Measurements from ENCODE around the gene MED29. TPM values are rescaled to one million over a fixed set of nuclear protein-coding genes. Genes with fewer than 3 reads are reported as not detected.

Gene MED29
- total RNA-seq, 1 donor from 2014 or later: 36.3 TPM

DNA sequence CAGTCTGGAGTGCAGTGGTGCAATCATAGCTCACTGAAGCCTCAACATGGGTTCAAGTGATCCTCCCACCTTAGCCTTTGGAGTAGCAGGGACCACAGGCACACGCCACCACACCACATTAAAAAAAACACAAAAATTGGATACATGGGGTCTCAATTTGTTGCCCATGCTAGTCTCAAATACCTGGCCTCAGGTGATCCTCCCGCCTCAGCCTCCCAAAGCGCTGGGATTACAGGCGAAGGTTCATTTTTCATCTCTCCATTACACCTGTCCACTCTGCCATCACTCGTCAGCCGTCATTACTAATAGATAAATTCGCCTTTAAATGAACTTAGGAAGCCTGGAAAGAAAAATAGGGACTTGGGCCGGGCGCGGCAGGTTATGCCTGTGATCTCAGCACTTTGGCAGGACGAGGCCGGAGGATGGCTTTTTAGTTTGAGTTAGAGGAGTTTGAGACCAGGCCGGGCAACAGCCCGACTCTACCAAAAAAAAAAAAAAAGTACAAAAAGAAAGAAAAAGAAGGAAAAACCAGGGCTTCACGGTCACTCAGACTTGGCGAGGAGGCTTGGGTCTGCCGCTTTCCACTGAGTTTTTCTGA, 53.5 kb downstream of the MED29 start:
- TF ChIP-seq, protein P1, sequence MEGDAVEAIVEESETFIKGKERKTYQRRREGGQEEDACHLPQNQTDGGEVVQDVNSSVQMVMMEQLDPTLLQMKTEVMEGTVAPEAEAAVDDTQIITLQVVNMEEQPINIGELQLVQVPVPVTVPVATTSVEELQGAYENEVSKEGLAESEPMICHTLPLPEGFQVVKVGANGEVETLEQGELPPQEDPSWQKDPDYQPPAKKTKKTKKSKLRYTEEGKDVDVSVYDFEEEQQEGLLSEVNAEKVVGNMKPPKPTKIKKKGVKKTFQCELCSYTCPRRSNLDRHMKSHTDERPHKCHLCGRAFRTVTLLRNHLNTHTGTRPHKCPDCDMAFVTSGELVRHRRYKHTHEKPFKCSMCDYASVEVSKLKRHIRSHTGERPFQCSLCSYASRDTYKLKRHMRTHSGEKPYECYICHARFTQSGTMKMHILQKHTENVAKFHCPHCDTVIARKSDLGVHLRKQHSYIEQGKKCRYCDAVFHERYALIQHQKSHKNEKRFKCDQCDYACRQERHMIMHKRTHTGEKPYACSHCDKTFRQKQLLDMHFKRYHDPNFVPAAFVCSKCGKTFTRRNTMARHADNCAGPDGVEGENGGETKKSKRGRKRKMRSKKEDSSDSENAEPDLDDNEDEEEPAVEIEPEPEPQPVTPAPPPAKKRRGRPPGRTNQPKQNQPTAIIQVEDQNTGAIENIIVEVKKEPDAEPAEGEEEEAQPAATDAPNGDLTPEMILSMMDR (IDR thresholded peaks at IDR 0.05; ENCODE audit: unreplicated experiment): no peak

DNA sequence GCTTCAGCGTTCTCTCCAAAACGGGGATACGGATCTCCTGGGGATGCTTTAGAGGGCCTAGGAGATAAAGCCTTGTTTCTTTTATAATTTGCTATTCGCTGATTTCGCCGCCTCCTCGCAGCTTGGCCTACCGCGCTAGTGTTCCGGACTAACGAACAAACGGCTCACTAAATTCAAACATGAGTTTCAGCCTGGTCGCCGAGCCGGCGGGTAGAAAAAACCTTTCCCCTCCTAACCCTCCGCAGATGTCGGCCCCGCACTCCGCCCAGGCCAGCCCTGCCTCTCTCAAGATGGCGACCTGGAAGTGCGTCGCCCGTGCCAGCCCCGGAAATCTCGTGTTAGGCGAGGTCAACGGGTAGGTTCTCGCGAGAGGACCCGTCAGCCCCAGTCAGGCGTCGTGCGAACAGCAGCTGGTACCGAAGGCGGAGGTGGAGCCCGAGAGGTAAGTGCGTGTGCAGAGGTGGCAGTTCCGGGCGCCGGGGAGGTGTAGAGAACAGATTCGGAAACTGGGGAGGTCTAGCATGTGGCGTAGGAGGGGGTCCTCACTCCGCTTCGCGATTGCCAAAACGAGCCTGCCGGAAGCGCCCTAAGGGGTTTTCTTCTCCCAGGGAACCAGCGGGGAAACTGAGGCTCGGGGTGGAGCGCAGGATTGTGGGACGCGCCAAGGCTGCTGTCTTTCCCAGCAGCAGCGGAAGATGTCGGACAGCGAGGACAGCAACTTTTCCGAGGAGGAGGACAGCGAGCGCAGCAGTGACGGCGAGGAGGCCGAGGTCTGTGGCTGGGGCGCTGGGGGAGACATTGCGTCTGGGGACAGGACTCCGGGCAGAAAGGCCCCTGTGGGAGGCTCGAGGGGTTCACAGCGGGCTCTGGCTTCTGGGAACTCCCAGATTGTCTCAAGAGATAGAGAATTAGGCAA, 54.3 kb downstream of the MED29 start, which contains the start of gene SUPT5H:
Gene SUPT5H, plus strand, starts transcription at position 387 of the 916 bp plus-strand sequence. Its CDS starts 309 bp downstream, at position 696.
- DNase-seq (ENCODE audit: low spot score, unreplicated experiment): peak; percentile 90
- Mint-ChIP-seq H3K9me3 (ENCODE audit: low read depth) (no peaks in the 10 kb centered on the region), H3K4me1 (ENCODE audit: low read depth) (peaks cover 16% of the 10 kb centered on the region), H3K27ac (peak within 1 kb of the TSS; percentile 100), H3K4me3 (ENCODE audit: low read depth) (peak within 1 kb of the TSS; percentile 92), H3K36me3 (ENCODE audit: insufficient read depth) (peaks cover 8% of the 10 kb centered on the region), H3K27me3 (no peaks in the 10 kb centered on the region)
- TF ChIP-seq, protein P1 (IDR thresholded peaks at IDR 0.05; ENCODE audit: unreplicated experiment): no peak

More for the DNA sequence above, 53.5 kb downstream of the MED29 start:
- DNase-seq (ENCODE audit: low spot score, unreplicated experiment): no peak
- Mint-ChIP-seq H3K27me3 (no peaks in the 10 kb centered on the region), H3K4me3 (ENCODE audit: low read depth) (peak overlapping the region; percentile 92), H3K9me3 (ENCODE audit: low read depth) (no peaks in the 10 kb centered on the region), H3K4me1 (ENCODE audit: low read depth) (peaks cover 16% of the 10 kb centered on the region), H3K36me3 (ENCODE audit: insufficient read depth) (peaks cover 8% of the 10 kb centered on the region), H3K27ac (peak overlapping the region; percentile 100)

DNA sequence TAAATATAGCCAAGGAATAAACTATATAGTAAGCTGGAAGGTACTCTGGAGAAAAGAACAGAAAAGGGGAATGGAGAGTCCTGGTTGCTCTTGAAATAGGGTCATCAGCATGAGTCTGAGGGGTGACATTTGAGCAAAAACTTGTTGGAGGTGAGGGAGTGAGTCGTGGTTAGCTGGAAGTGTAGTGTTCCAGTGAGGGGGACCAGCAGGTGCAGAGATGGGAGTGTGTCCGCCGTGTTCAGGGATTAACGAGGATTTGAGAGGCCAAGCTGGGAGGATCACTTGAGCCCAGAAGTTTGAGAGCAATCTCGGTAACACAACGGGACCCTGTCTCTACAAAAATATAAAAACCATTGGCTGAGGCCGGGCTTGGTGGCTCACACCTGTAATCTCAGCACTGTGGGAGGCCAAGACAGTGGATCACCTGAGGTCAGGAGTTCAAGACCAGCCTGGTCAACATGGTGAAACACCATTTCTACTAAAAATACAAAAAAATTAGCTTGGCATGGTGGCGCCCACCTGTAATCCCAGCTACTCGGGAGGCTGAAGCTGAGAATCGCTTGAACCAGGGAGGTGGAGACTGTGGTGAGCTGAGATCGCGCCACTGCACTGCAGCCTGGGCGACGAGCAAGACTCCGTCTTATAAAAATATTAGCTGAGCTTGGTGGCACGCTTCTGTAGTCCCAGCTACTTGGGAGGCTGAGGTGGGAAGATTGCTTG, 55.3 kb downstream of the MED29 start:
- Mint-ChIP-seq H3K27me3 (no peaks in the 10 kb centered on the region), H3K4me3 (ENCODE audit: low read depth) (peak overlapping the region; percentile 92), H3K4me1 (ENCODE audit: low read depth) (peaks cover 16% of the 10 kb centered on the region), H3K36me3 (ENCODE audit: insufficient read depth) (peaks cover 8% of the 10 kb centered on the region), H3K27ac (peak overlapping the region; percentile 100), H3K9me3 (ENCODE audit: low read depth) (no peaks in the 10 kb centered on the region)
- TF ChIP-seq, protein P1 (IDR thresholded peaks at IDR 0.05; ENCODE audit: unreplicated experiment): no peak
- DNase-seq (ENCODE audit: low spot score, unreplicated experiment): no peak

DNA sequence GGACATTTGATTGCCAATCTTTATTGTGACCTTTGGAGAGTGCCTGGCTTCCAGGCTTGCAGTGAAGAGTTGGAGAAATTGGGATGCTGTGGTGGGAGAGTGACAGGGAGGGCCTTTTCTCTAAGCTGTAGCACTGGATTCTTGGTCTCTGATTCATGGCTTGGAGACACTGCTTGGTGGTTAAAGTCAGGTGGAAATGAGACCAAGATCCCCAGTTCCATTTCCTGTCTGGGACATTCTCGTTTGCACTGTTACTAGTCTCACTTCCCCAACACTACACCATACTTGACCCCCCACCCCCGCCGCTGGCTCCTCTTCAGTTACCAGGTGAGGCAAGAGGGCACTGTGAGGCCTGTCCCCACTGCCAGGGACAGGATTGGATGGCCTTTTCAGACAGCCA, 57.1 kb downstream of the MED29 start:
- no peak overlapping the region for H3K4me3 Mint-ChIP-seq (ENCODE audit: low read depth)
- H3K27me3 Mint-ChIP-seq: no peaks in the 10 kb centered on the region
- TF ChIP-seq, protein P1 (IDR thresholded peaks at IDR 0.05; ENCODE audit: unreplicated experiment): no peak
- H3K36me3 Mint-ChIP-seq (ENCODE audit: insufficient read depth): peaks cover 18% of the 10 kb centered on the region
- H3K27ac Mint-ChIP-seq: no peak overlapping the region
- no peaks in the 10 kb centered on the region for H3K9me3 Mint-ChIP-seq (ENCODE audit: low read depth)
- peaks cover 16% of the 10 kb centered on the region for H3K4me1 Mint-ChIP-seq (ENCODE audit: low read depth)
- no peak for DNase-seq (ENCODE audit: low spot score, unreplicated experiment)

Measured in progenitor cell of endocrine pancreas (in vitro differentiated cells).